GM19467 (cell line): ENCODE data around the gene SMTNL2.
"Not testable (repeated sequence)": the region's sequence is repeated elsewhere in the genome, so short reads cannot be mapped to it uniquely, and the experiment has no call there.

ENCODE experiments used
- ATAC-seq: cut with Tn5 transposase; IDR thresholded peaks from one replicate; pipeline ENCODE4 v1.9.1; 2021; ENCODE audit warnings: mild to moderate bottlenecking, moderate library complexity; ENCODE audit not compliant: unreplicated experiment

Gene SMTNL2

GRCh38 chr17:4583206-4583605 lies 1.1 kb upstream of the SMTNL2 start:
- ATAC-seq, result no peak

DNA sequence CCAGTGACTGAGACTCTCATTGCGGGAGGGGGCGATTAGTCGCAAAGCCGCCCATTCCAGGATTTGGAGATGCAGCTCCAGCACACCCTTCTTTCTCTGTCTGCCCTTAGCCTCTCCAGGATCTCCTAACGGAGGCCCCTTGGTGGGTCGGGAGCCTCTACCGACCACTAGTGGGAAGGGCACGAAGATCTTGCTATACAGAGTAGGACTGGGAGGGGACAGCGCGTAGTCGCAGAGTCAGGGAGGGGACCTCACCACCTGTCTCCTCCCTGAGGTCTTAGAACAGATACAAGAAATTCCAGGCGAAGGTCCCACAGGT lies 588 bp upstream of the SMTNL2 start:
- ATAC-seq, result no peak

DNA sequence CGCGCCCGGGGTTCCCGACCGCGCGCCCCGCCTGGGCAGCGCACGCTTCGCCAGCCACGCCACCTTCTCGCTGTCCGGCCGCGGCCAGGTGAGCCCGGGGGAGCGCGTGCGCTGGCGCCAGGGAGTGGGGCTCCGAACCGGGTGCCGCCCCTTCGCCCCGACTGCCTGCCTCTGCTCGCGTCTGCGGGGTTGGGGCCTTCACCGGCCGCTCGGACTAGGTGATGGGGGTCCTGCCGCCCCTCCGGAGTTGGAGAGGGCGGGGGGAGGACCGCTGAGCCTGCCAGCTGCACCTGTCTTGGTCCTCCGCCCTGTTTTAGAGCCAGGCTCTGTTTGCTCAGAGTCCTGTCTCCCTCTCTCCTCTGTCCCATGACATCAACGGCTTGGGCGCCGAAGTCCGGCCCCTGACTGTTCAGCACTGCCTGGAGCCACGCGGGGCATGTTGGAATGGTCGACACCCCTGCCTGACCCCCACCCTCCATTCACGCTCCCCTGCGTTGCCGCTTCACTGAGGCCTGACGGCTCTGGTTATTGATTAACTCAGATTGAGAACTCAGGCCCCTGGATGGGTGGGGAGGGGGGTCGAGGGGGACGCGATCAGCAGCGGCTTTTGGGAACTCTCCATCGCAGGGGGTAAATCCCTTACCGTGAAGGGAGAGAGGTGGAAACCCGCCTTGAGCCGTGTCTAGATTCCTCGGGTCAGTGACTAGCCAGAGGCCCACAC lies 748 bp downstream of the SMTNL2 start:
- ATAC-seq, result no peak

DNA sequence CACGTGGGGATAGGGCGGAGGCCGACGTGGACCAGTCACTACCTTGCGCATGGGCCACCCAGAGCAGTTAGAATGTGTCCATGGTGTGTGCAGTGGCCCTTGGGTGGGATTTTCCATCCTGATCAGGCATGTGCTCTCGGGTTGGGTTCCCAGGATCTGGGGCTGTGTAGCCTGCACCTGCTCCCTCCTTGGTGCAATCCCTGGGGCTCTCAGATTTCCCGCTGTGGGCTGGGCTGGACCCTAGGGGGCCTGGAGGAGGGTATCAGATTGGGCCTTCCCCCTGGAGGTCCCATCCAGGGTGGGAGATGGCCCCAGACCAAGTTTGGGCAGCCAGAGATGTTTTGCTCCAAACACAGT lies 1.3 kb downstream of the SMTNL2 start:
- ATAC-seq, result no peak

DNA sequence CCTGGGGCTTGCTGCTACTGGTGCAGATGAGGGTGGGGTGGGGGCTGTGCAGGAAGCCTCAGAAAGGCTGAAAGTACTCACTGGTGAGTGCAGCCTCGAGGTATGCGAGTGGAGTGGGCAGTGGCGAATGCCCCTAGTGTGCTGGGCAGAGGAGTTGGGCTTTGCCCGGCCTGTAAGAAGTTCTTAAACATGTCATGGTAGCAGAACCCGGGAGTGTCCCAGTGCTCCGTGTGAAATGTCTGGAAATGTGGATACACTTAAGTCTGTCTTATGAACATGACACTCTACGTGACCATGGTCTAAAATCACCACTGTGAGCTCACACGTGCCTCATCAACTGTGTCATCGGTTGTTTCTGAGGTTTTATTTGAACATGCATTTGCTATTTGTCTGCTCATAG lies 1.7 kb downstream of the SMTNL2 start:
- ATAC-seq, result no peak

GRCh38 chr17:4587195-4587594 lies 2.9 kb downstream of the SMTNL2 start:
- no peak for ATAC-seq

DNA sequence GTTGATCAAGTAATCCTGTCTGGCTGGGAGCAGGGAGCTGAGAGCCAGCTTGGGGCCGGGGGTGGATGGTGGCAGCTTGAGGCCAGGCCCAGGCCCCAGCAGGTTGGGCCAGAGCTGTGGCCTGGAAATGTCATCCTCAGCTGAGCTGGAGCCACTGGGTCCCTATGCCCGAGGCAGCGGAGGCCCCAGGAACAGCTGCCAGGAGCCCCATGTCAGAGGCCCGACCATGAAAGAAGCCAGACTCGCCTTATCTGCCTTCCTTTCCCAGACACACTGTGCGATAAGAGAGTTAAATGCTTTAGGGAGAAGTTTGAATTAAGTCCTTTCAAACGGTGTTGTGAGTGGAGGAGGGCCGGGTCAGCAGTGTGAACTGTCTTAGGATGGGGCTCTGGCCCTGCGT lies 3.5 kb downstream of the SMTNL2 start:
- ATAC-seq, result no peak

DNA sequence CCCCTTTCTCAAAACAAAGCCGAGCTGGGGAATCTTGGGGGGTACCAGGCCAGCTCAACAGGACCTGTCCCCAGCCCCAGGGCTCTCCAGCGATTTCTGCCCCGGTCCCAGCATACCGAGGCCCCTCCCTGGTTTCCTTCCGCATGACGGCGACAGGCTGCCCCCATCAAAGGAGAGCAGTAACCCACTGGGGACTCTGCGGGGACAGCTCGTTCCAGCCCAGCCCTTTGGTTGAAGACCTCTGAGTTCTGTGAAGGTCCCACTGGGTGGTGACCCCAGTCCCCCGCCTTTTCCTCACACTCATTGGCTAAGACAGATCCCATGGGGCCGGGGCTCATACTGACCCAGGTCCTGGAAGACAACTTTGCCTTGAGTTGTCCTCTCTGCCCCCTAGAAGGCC lies 4.1 kb downstream of the SMTNL2 start:
- ATAC-seq, result no peak

DNA sequence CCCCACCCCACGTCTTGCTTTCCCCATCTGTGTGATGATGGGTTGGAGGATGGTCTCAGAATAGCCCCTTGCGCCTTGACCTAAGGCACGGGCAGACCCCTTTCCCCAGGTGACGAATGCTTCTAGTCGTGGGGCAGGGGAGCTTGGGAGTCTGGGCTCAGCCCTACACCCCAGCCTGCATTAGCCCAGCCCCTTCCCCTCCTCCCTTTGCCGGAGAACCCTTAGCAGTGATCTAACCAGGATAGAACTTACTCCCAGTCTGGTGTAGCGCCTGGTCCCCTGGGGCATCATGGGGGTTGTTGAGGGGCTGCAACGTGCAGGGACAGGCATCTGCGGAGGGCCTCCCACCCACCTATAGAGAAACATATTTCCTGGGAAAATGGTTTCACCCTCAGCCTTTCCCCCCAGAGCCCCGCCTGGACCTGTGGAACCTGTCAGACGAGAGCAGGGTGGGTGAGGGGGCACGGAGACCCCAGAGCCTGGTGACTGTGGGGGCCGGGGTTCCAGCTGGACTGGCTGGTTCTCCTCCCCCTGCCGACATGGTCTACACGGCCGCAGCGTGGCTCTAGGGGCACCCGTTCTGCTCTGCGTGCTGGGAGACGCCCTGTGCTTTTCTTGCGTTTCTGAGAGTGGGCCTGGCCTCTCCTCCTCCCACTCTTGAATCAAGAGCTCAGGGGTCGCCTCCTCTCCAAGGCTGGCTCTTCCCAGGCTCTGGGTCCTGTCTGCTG lies 4.7 kb downstream of the SMTNL2 start:
- ATAC-seq, result no peak

DNA sequence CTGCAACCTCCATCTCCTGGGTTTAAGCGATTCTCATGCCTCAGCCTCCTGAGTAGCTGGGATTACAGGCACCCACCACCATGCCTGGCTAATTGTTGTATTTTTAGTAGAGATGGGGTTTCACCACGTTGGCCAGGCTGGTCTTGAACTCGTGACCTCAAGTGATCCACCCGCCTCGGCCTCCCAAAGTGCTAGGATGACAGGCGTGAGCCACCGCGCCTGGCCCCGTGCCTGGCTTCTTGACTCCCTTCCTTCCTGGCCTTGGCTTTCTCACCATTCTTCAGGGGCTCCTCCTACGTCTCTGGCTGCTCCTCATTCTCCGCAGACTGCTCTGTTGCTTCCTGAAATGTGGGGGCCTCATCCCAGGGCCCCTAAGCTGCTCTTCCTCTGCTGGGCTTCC lies 5.7 kb downstream of the SMTNL2 start:
- not testable (repeated sequence) for ATAC-seq

- ATAC-seq, result no peak
These were observed 6.7 kb downstream of the SMTNL2 start for GRCh38 chr17:4590981-4591453.

DNA sequence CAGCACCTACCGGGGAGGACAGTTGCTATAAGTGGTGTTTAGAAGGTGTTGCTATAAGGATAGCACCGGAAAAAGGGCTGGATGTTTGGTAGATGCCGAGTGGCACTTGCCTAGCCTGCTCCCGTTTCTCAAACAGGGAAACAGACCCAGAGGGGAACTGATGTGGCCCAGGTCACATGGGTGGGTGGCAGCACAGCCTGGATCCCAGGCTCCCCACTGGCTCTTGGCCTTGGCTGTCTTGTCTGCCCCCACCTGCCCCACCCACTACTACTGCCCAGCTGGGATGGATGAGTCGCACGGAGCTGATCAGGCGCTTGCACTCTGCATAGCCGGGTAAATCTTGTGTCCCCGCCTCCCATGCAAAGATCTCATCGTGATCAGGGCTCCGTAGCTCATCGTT lies 7.2 kb downstream of the SMTNL2 start:
- no peak for ATAC-seq

- ATAC-seq, result no peak
These were observed 8.1 kb downstream of the SMTNL2 start for GRCh38 chr17:4592240-4593005.

DNA sequence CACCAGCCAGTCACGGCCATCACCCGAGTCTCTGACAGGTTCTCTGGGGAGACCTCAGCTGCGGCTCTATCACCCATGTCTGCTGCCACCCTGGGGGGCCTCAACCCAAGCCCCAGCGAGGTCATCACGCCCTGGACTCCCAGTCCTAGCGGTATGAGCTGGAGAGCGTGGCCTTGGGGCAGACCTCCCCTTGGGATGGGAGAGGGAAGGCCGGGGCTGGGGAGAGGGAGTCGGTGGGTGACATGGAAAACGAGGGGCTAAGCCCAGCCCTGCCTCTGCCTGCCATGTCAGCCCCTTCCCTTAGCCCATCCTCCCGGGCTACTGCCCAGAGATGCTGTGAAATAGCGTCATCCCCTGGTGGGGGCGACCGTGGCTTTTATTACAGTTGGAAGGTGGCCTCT lies 8.7 kb downstream of the SMTNL2 start:
- no peak for ATAC-seq

GRCh38 chr17:4594406-4594805 lies 10.1 kb downstream of the SMTNL2 start:
- no peak for ATAC-seq

DNA sequence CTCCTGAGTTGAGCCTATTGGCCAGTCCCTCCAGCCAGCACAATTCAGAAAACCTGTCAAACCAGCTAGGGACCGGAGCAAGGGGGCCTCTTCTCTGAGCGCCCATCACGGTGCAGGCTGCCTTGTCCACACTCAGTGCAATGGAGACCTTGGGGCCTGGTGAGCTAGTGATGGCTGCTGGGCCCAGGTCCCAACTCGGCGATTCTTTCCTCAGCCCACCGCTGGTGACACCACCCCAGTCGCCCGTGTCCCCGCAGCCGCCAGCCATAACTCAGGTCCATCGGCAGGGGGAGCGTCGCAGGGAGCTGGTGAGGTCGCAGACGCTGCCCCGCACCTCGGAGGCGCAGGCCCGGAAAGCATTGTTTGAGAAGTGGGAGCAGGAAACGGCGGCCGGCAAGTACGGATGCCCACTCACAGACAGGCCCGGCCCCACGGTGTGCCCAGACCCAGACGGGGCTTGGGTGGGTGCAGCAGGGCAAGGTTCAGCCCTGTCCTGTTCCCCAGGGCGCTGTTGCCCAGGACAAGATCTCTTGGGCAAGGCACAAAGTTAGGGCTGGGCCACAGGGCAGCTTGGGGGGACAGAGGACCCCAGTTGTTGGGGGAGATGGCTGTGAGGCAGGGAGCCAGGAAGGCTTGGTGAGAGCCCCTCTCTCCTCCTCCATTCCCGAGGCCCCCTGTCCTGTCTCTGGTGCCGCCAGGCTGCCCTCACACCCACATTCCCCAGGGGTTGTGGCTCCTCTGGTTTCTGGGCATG lies 10.8 kb downstream of the SMTNL2 start:
- no peak for ATAC-seq

DNA sequence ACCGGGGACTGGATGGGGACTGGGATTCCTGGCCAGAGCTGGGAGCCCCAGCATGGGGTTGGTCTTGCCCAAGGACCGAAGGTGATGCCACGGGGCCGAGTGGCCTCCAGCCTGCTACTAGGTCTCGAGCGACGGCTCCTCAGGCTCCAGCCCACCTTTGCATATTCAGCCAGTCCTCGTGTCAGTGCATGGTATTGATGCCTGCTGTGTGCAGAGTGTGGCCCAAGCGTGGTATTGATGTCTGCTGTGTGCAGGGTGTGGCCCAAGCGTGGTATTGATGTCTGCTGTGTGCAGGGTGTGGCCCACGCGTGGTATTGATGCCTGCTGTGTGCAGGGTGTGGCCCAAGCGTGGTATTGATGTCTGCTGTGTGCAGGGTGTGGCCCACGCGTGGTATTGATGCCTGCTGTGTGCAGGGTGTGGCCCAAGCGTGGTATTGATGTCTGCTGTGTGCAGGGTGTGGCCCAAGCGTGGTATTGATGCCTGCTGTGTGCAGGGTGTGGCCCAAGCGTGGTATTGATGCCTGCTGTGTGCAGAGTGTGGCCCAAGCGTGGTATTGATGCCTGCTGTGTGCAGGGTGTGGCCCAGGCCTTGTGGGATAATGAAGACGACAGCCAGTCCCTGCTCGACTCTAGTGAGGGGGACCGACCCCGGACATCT lies 11.5 kb downstream of the SMTNL2 start:
- not testable (repeated sequence) for ATAC-seq

DNA sequence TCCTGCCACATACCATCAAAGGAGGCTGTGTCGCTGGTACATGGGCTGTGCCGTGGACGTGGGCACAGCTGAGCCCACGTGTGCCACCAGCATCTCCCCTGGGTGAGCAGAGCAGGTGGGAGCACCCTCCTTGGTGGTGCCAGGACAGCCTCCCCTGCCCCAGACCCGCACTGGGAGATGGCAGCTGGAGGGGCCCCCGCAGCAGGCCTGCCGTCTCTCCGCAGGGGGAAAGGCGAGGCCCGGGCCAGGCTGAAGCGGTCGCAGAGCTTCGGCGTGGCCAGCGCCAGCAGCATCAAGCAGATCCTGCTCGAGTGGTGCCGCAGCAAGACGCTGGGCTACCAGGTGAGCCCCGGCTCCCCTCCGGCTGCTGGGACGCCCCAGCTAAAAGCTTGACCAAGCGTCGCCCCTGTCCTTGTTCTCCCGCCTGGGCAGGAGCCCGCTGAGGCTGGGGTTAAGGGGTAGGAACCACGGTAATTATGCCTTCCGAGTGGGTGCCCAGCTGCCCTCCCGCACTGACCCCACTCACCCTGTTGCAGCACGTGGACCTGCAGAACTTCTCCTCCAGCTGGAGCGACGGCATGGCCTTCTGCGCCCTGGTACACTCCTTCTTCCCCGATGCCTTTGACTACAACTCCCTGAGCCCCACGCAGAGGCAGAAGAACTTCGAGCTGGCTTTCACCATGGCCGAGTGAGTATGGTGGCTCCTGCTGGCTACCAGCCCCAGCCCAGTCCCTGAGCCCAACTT lies 12.5 kb downstream of the SMTNL2 start:
- ATAC-seq, result no peak

DNA sequence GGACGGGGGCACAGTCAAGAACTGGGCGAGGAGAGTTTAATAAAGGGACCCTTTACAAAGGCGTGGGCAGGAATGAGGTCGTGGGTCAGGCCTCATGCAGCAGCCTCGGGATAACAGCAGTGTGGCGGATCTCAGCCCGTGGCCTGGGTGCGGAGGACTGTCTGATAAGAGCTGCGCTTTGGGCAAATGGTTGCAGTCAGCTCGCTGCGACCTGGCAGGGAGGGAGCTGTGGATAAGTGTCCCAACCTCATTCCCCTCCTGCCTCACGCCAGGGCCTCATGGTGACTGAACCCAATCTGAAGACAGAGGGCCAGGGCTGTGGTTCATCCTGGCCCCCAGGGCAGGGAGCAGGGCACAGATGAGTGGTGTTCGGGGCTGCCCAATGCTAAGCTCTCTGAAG lies 13.6 kb downstream of the SMTNL2 start:
- ATAC-seq, result no peak
